WERI-Rb-1 (cell line): ENCODE results near the gene TMEM127.

Source experiments
- DNase-seq: peaks from one replicate; pipeline ENCODE4 v3.0.0-alpha.2; 2020
- H3K27ac ChIP-seq: fragments of 250-450 bp; sonication (Bioruptor Pico); 2 replicates; pipeline ENCODE4 v1.5.1; 2020; ENCODE audit warnings: mild to moderate bottlenecking, moderate library complexity
- H3K27me3 ChIP-seq: fragments of 250-450 bp; sonication (Bioruptor Pico); 2 replicates; pipeline ENCODE4 v1.5.1; 2021; ENCODE audit warnings: mild to moderate bottlenecking, low read depth, moderate library complexity; ENCODE audit not compliant: insufficient read depth, severe bottlenecking
- H3K36me3 ChIP-seq: fragments of 250-450 bp; sonication (Bioruptor Pico); 2 replicates; pipeline ENCODE4 v1.5.1; 2020; ENCODE audit warnings: mild to moderate bottlenecking, moderate library complexity
- H3K4me3 ChIP-seq: 2 replicates; pipeline ENCODE4 v1.5.1; 2011; ENCODE audit warnings: low read depth, mild to moderate bottlenecking, control low read depth, low read length
- H3K9me3 ChIP-seq: fragments of 250-450 bp; sonication (Bioruptor Pico); 2 replicates; pipeline ENCODE4 v1.5.1; 2021; ENCODE audit warnings: mild to moderate bottlenecking, moderate library complexity; ENCODE audit not compliant: severe bottlenecking
- CTCF ChIP-seq: IDR thresholded peaks from 2 replicates; pipeline ENCODE4 v1.5.1; 2011; ENCODE audit warnings: low read depth, mild to moderate bottlenecking, control low read depth, inconsistent platforms, low read length

TMEM127 gene

GRCh38 chr2:96265840-96266679 is at the start of gene TMEM127, which contains the start of gene CIAO1:
TMEM127 (minus strand) TSS chr2:96265997; CDS start chr2:96265381, 616 bp downstream.
CIAO1 (plus strand) TSS chr2:96266225; CDS start chr2:96266351, 126 bp downstream.
- TF ChIP-seq CTCF, result peak; percentile 41
- Histone ChIP-seq H3K36me3 (peaks cover 49% of the 10 kb centered on the region), H3K27me3 (no peaks in the 10 kb centered on the region), H3K9me3 (no peaks in the 10 kb centered on the region), H3K4me3 (peak within 1 kb of the TSS; percentile 53), H3K27ac (peak within 1 kb of the TSS; percentile 94)
- DNase-seq, result peak; percentile 99

GRCh38 chr2:96315005-96315399 is 49.2 kb upstream of the TMEM127 start:
- Histone ChIP-seq H3K4me3 (no peak overlapping the region), H3K9me3 (no peaks in the 10 kb centered on the region), H3K36me3 (no peaks in the 10 kb centered on the region), H3K27ac (no peak overlapping the region), H3K27me3 (no peaks in the 10 kb centered on the region)
- no peak for DNase-seq
- no peak for TF ChIP-seq CTCF

- no peak overlapping the region for H3K27ac ChIP-seq
- DNase-seq, result no peak
- H3K4me3 ChIP-seq, result no peak overlapping the region
- TF ChIP-seq CTCF, result no peak
- no peaks in the 10 kb centered on the region for H3K27me3 ChIP-seq
- no peaks in the 10 kb centered on the region for H3K9me3 ChIP-seq
- peaks cover 23% of the 10 kb centered on the region for H3K36me3 ChIP-seq
Measured at GRCh38 chr2:96308248-96308647, 42.5 kb upstream of the TMEM127 start.

GRCh38 chr2:96306370-96306769 is 40.6 kb upstream of the TMEM127 start:
- no peak for DNase-seq
- Histone ChIP-seq H3K36me3 (peaks cover 42% of the 10 kb centered on the region), H3K27ac (peak overlapping the region; percentile 94), H3K9me3 (no peaks in the 10 kb centered on the region), H3K27me3 (no peaks in the 10 kb centered on the region), H3K4me3 (peak overlapping the region; percentile 95)
- no peak for TF ChIP-seq CTCF

- no peaks in the 10 kb centered on the region for H3K27me3 ChIP-seq
- H3K27ac ChIP-seq, result peak overlapping the region; percentile 94
- no peak for DNase-seq
Measured at GRCh38 chr2:96305979-96306308, 40.1 kb upstream of the TMEM127 start.

More at GRCh38 chr2:96305979-96306308, 40.1 kb upstream of the TMEM127 start:
- no peak for TF ChIP-seq CTCF
- Histone ChIP-seq H3K4me3 (peak overlapping the region; percentile 95), H3K9me3 (no peaks in the 10 kb centered on the region), H3K36me3 (peaks cover 46% of the 10 kb centered on the region)
